HG03565 (cell line): ENCODE measurements around the gene NUDT3.

ENCODE experiments used
- ATAC-seq: cut with Tn5 transposase; IDR thresholded peaks from one replicate; pipeline ENCODE4 v1.9.1; 2021; ENCODE audit warnings: mild to moderate bottlenecking, moderate library complexity; ENCODE audit not compliant: unreplicated experiment

NUDT3 gene

GRCh38 chr6:34242252-34243130 is 150.0 kb downstream of the NUDT3 start:
- no peak for ATAC-seq

- no peak for ATAC-seq
Observed at GRCh38 chr6:34241351-34242215, 150.9 kb downstream of the NUDT3 start.

GRCh38 chr6:34240329-34241248 is 151.9 kb downstream of the NUDT3 start:
- no peak for ATAC-seq

GRCh38 chr6:34239893-34240292 is 152.6 kb downstream of the NUDT3 start:
- no peak for ATAC-seq

GRCh38 chr6:34239500-34239825 is 153.0 kb downstream of the NUDT3 start:
- ATAC-seq = no peak

GRCh38 chr6:34238585-34239499 is 153.6 kb downstream of the NUDT3 start:
- ATAC-seq = no peak

- ATAC-seq = no peak
Observed at GRCh38 chr6:34237722-34238584, 154.5 kb downstream of the NUDT3 start.

- peak; percentile 1 for ATAC-seq
Observed at GRCh38 chr6:34237316-34237721, 155.2 kb downstream of the NUDT3 start.

GRCh38 chr6:34236443-34237315 is 155.8 kb downstream of the NUDT3 start, which contains the start of gene HMGA1:
HMGA1 (plus strand) TSS chr6:34236873; CDS start chr6:34240781, 3,908 bp downstream.
- peak; percentile 35 for ATAC-seq

- ATAC-seq = no peak
Observed at GRCh38 chr6:34236131-34236442, 156.4 kb downstream of the NUDT3 start.

- ATAC-seq = no peak
Observed at GRCh38 chr6:34235307-34236130, 156.9 kb downstream of the NUDT3 start.

GRCh38 chr6:34234667-34235306 is 157.7 kb downstream of the NUDT3 start:
- no peak for ATAC-seq

GRCh38 chr6:34233867-34234266 is 158.6 kb downstream of the NUDT3 start:
- ATAC-seq = no peak

- no peak for ATAC-seq
Observed at GRCh38 chr6:34232901-34233300, 159.6 kb downstream of the NUDT3 start.

- ATAC-seq = no peak
Observed at GRCh38 chr6:34231566-34232336, 160.7 kb downstream of the NUDT3 start.
